Mucosa of stomach (tissue), 1 donor: ENCODE data around the gene HDAC1.
"Not testable (repeated sequence)": the region's sequence is repeated elsewhere in the genome, so short reads cannot be mapped to it uniquely, and the experiment has no call there.

Experiments used
- H3K27me3 ChIP-seq: one replicate; pipeline ENCODE4 v1.7.0; 2013; ENCODE audit warnings: mild to moderate bottlenecking, low read length; ENCODE audit not compliant: control insufficient read depth, insufficient read depth
- H3K36me3 ChIP-seq: one replicate; pipeline ENCODE4 v1.7.0; 2013; ENCODE audit warnings: low read length; ENCODE audit not compliant: control insufficient read depth, insufficient read depth
- H3K4me1 ChIP-seq: one replicate; pipeline ENCODE4 v1.7.0; 2013; ENCODE audit warnings: mild to moderate bottlenecking, low read length; ENCODE audit not compliant: control insufficient read depth, insufficient read depth
- H3K4me3 ChIP-seq: one replicate; pipeline ENCODE4 v1.7.0; 2013; ENCODE audit warnings: low read length
- H3K9ac ChIP-seq: one replicate; pipeline ENCODE4 v1.7.0; 2013; ENCODE audit warnings: mild to moderate bottlenecking, low read length, moderate library complexity
- H3K9me3 ChIP-seq: one replicate; pipeline ENCODE4 v1.7.0; 2013; ENCODE audit warnings: mild to moderate bottlenecking, low read length, moderate library complexity; ENCODE audit not compliant: control insufficient read depth
- donor health status: Pancreatic carcinoma.

Gene HDAC1

DNA sequence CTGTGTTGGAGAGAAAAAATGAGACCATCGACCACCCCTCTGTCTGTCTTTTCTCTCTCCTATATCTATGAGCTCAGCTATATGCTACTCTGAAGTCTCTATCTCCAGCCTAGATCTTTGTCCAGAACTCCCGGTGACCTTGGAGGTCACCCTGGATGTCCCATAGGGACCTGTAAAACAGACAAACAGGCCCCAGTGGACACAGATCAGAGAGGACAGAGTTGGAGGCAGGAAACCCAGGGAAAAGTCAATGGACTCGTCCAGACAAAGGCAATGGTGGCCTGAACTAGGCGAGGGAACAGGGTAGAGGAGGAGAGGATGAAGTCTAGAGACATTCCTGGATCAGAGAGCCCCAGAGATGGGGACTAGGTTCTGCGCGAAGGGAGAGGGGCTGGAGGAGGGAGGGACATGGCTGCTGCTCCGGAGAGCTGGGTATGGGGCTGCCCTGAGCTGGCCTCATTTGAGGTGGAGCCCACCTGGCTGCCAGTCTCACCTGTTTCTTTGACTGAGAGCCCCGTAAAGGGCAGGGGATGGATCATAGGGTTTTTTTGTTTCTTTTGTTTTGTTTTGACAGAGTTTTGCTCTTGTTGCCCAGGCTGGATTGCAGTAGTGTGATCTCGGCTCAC, 54.8 kb downstream of the HDAC1 start:
- Histone ChIP-seq H3K9ac (no peak overlapping the region), H3K4me3 (no peak overlapping the region), H3K9me3 (no peaks in the 10 kb centered on the region), H3K36me3 (no peaks in the 10 kb centered on the region), H3K27me3 (no peaks in the 10 kb centered on the region), H3K4me1 (peaks cover 18% of the 10 kb centered on the region)

DNA sequence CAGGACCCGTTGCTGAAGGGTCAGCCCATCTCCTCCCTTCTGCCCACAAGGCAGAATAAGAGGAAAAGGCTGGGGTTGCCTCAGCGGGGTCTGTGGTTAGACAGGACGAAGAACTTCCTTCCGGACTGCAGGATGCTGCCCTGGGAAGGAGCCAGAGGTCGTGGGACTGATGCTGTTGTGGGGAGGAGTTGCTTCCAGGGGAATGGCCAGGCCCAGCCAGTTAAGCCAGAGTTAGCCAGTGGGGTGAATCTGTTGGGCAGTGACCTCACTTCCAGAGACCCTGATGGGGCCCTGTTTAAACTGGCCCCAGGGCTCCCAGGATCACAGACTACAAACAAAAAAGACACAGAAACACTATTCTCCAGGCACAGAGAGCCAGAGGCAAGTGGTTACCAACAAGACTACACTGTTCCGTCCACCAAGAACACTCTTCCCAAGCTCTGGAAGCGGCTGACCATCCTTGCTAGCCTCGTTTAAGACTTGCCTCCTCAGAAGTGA, 57.4 kb downstream of the HDAC1 start:
- no peak overlapping the region for H3K9ac ChIP-seq
- peaks cover 29% of the 10 kb centered on the region for H3K4me1 ChIP-seq
- no peaks in the 10 kb centered on the region for H3K36me3 ChIP-seq
- no peaks in the 10 kb centered on the region for H3K27me3 ChIP-seq
- no peaks in the 10 kb centered on the region for H3K9me3 ChIP-seq
- H3K4me3 ChIP-seq = no peak overlapping the region

GRCh38 chr1:32350785-32351398, 59.0 kb downstream of the HDAC1 start:
- peaks cover 21% of the 10 kb centered on the region for H3K4me1 ChIP-seq
- H3K27me3 ChIP-seq = no peaks in the 10 kb centered on the region
- peak overlapping the region; percentile 64 for H3K9ac ChIP-seq
- peak overlapping the region; percentile 23 for H3K4me3 ChIP-seq
- H3K36me3 ChIP-seq = no peaks in the 10 kb centered on the region
- no peaks in the 10 kb centered on the region for H3K9me3 ChIP-seq

DNA sequence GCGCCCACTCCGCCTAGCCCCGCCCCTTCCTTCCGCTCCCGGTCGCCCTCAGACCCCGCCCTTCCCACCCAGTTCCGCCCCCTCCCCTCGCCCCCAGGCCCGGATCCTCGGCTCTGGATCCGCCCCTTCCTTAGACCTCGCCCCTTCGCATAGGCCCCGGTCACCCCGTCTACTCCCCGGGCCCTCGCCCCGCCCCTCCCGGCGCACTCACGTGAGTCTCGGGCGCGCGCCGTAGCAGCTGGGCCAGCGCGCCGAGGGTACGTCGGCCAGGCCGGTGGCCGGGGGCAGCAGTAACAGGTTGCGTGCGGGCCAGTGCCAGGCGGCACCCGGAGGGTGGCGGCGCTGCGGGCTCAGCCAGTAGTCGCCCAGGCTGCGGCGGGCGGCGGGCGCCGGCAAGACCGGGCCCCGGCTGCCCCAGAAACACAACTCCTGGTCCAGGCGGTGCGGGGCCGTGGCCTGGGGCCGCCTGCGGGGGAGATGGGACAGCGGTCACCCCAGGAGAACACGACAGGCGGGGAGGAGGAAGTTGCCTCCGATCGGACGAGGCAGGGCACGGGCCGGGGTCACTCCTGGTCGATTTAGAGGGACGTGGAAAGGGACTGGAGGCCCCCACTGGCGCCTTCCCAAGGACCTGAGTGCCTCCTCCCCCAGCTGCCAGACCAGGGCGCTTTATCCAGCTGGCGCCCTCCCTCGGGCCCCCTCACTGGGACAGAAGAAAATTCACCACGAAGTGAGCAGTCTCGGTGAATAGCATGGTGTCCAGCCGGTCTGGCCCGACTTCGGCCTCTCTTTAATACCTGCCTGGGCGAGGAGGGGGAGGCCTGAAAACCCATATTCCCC, 59.7 kb downstream of the HDAC1 start:
- Histone ChIP-seq H3K27me3 (no peaks in the 10 kb centered on the region), H3K4me3 (peak overlapping the region; percentile 23), H3K4me1 (peaks cover 21% of the 10 kb centered on the region), H3K36me3 (no peaks in the 10 kb centered on the region), H3K9me3 (no peaks in the 10 kb centered on the region), H3K9ac (peak overlapping the region; percentile 79)

DNA sequence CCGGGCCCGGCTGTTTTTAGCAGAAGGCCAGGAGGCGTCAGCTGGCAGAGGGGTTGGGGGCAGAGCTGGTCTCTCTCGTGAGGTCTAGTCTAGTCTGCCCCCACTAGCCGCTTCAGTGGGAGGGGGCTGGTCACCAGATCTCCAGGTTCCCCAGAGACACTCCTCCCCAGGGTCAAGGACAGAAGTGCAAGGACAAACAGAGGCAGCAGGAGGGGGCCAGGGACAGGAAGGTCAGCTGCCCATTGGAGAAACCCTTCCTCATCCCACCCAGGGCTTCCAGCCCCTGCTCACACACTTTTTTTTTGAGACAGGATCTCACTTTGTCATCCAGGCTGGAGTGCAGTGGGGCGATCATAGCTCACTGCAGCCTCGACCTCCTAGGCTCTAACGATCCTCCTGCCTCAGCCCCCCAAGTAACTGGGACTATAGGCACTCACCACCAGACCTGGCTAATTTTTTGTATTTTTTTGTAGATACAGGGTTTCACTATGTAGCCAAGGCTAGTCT, 60.4 kb downstream of the HDAC1 start:
- Histone ChIP-seq H3K9ac (peak overlapping the region; percentile 79), H3K4me1 (peaks cover 21% of the 10 kb centered on the region)

GRCh38 chr1:32352831-32353383, 61.0 kb downstream of the HDAC1 start:
- H3K36me3 ChIP-seq = no peaks in the 10 kb centered on the region
- H3K27me3 ChIP-seq = no peaks in the 10 kb centered on the region
- H3K4me3 ChIP-seq = no peak overlapping the region
- no peak overlapping the region for H3K9ac ChIP-seq
- H3K9me3 ChIP-seq = no peaks in the 10 kb centered on the region
- H3K4me1 ChIP-seq = peaks cover 21% of the 10 kb centered on the region

More for the DNA sequence above, 60.4 kb downstream of the HDAC1 start:
- no peaks in the 10 kb centered on the region for H3K27me3 ChIP-seq
- peak overlapping the region; percentile 23 for H3K4me3 ChIP-seq
- no peaks in the 10 kb centered on the region for H3K36me3 ChIP-seq
- H3K9me3 ChIP-seq = no peaks in the 10 kb centered on the region

- H3K4me3 ChIP-seq = no peak overlapping the region
- peaks cover 21% of the 10 kb centered on the region for H3K4me1 ChIP-seq
- no peaks in the 10 kb centered on the region for H3K36me3 ChIP-seq
- no peaks in the 10 kb centered on the region for H3K27me3 ChIP-seq
- no peaks in the 10 kb centered on the region for H3K9me3 ChIP-seq
- peak overlapping the region; percentile 22 for H3K9ac ChIP-seq
Observed at GRCh38 chr1:32353431-32353830, 61.5 kb downstream of the HDAC1 start.

DNA sequence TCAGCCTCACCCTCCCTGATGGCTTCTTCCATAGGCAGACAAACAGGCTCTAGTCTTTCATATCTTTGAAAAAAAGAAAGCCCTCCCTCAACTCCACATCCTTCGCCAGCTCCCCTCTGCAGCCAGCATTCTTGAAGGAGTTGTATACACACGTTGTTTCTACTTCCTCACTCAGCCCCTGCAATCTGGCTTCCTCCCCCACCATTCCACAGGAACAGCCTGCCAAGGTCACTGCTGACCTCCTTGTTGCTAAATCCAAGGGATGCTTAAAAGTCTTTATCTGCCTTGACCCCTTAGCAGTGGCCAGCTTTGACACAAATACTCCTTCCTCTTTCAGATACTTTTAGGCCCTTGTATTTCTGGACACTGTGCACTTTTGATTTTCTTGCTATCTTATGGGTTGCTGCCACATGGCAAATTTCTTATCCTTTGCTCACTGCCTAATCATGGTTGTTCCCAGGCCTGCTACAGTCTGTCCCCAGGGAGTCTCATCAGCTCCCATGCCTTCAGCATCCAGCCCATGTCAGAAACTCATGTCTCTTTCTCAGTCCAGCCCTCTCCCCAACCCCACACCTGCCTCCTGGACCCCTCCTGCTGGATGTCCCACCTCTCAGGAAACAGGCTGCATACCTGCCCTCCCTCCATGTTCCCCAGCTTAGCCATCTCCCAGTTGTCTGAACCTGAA, 62.1 kb downstream of the HDAC1 start:
- no peaks in the 10 kb centered on the region for H3K9me3 ChIP-seq
- H3K27me3 ChIP-seq = no peaks in the 10 kb centered on the region
- H3K4me3 ChIP-seq = no peak overlapping the region
- H3K4me1 ChIP-seq = peaks cover 21% of the 10 kb centered on the region
- H3K36me3 ChIP-seq = no peaks in the 10 kb centered on the region
- H3K9ac ChIP-seq = no peak overlapping the region

- H3K4me3 ChIP-seq, H3K9ac ChIP-seq, H3K9me3 ChIP-seq, H3K27me3 ChIP-seq, H3K36me3 ChIP-seq: not testable (repeated sequence)
- peaks cover 21% of the 10 kb centered on the region for H3K4me1 ChIP-seq
Observed at GRCh38 chr1:32355778-32356177, 63.9 kb downstream of the HDAC1 start.

GRCh38 chr1:32356478-32356877, 64.6 kb downstream of the HDAC1 start:
- Histone ChIP-seq H3K4me3 (no peak overlapping the region), H3K9ac (no peak overlapping the region), H3K27me3 (no peaks in the 10 kb centered on the region), H3K9me3 (no peaks in the 10 kb centered on the region), H3K4me1 (peaks cover 21% of the 10 kb centered on the region), H3K36me3 (no peaks in the 10 kb centered on the region)

DNA sequence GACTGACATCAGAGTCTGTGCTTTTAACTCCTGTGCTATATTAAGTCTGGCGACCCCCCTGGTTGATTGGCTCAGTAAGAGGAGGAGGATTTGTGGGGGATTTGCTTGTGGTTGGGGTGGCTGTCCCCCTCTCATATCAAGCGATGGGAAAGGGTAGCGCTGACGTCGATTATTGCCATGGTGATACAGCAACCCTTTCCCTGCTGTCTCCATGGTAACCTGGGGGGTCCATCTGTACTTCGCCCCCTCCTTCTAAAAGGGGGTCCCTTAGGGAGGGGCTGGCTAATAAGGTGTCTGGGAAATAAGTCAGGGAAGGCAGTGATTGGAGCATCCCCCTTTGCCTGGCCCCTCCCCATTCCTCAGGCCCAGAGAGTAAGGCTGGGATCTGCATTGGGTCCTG, 65.7 kb downstream of the HDAC1 start:
- Histone ChIP-seq H3K9ac (no peak overlapping the region), H3K4me1 (peaks cover 20% of the 10 kb centered on the region)

More for the DNA sequence above, 65.7 kb downstream of the HDAC1 start:
- H3K27me3 ChIP-seq = no peaks in the 10 kb centered on the region
- H3K9me3 ChIP-seq = no peaks in the 10 kb centered on the region
- H3K4me3 ChIP-seq = no peak overlapping the region
- no peaks in the 10 kb centered on the region for H3K36me3 ChIP-seq
